Panc1 (cell line): Measurements from ENCODE around the gene KLK15. TPM values are rescaled to one million over a fixed set of nuclear protein-coding genes. Genes with fewer than 3 reads are reported as not detected.

Source experiments
- ATAC-seq: fragments of 200-7000 bp; cut with Tn5 transposase; 2 replicates; pipeline ENCODE4 v1.9.1; 2020; ENCODE audit warnings: mild to moderate bottlenecking, moderate library complexity
- BruUV-seq: library from RNA; stranded (reverse); fragments of 400-500 nt; replicated peaks from 2 replicates; lab custom pipeline; 2021; lab: Mats Ljungman, UMichigan
- CTCF ChIA-PET: fragments of 300-600 bp; sonication (Branson Sonifier 250); formaldehyde crosslinking; loops from one replicate; lab custom pipeline; 2022; ENCODE audit warnings: antibody characterized with exemption; lab: Charles Lee
- POLR2A ChIA-PET: fragments of 300-600 bp; sonication (Branson Sonifier 250); formaldehyde crosslinking; loops from one replicate; lab custom pipeline; 2022; ENCODE audit warnings: antibody characterized with exemption; lab: Charles Lee
- DNase-seq: peaks from one replicate; pipeline ENCODE4 v3.0.0-alpha.2; 2010; ENCODE audit warnings: low read depth, low spot score
- H3K27ac ChIP-seq: 2 replicates; pipeline ENCODE4 v1.5.1; 2011; ENCODE audit warnings: mild to moderate bottlenecking, low read length, inconsistent platforms
- H3K27me3 ChIP-seq: fragments of 200-500 bp; sonication (Bioruptor generic); 2 replicates; pipeline ENCODE4 v1.6.0; 2014; ENCODE audit warnings: low read length, inconsistent platforms; ENCODE audit not compliant: control insufficient read depth, insufficient read depth
- H3K36me3 ChIP-seq: fragments of 200-500 bp; sonication (Bioruptor generic); 2 replicates; pipeline ENCODE4 v1.5.1; 2014; ENCODE audit warnings: inconsistent platforms, mild to moderate bottlenecking, low read length, moderate library complexity; ENCODE audit not compliant: control insufficient read depth, insufficient read depth
- H3K4me1 ChIP-seq: 2 replicates; pipeline ENCODE4 v1.5.1; 2011; ENCODE audit warnings: inconsistent platforms, mild to moderate bottlenecking, low read length, moderate library complexity; ENCODE audit not compliant: control insufficient read depth, insufficient read depth
- H3K4me3 ChIP-seq, 2 experiments: 2 replicates each; pipeline ENCODE4 v1.5.1; 2011 to 2012; ENCODE audit warnings: low read depth in 2 of 2, low read length in 2 of 2, mild to moderate bottlenecking in 2 of 2, inconsistent platforms in 1 of 2, moderate library complexity in 1 of 2
- H3K9me3 ChIP-seq: fragments of 200-500 bp; sonication (Bioruptor generic); 2 replicates; pipeline ENCODE4 v1.5.1; 2014; ENCODE audit warnings: low read depth, mild to moderate bottlenecking, inconsistent platforms, low read length, moderate library complexity; ENCODE audit not compliant: control insufficient read depth, insufficient read depth
- POLR2AphosphoS5 ChIP-seq: IDR thresholded peaks from 2 replicates; pipeline ENCODE4 v1.6.1; 2012; ENCODE audit warnings: mild to moderate bottlenecking, low read depth, low read length, moderate library complexity
- SIN3A ChIP-seq: IDR thresholded peaks from 2 replicates; pipeline ENCODE4 v1.6.1; 2012; ENCODE audit warnings: low read depth, mild to moderate bottlenecking, low read length, moderate library complexity, borderline replicate concordance; ENCODE audit not compliant: insufficient read depth
- TCF7L2 ChIP-seq: IDR thresholded peaks from 2 replicates; pipeline ENCODE4 v1.6.1; 2011; ENCODE audit warnings: mild to moderate bottlenecking, low read depth, low read length, inconsistent platforms
- in situ Hi-C: cut with HindIII; loops from 2 replicates; pipeline ENCODE4 v1.10.0; 2016; ENCODE audit warnings: low sequenced_read_pairs, low pct_unique_long_range_greater_than_20kb
- intact Hi-C: fragments of 100-400 bp; cut with micrococcal nuclease; formaldehyde crosslinking; loops from one replicate; pipeline ENCODE4 v1.10.0; 2022; ENCODE audit not compliant: unreplicated experiment
- total RNA-seq: library from RNA; stranded (reverse); gene quantifications from one replicate; pipeline ENCODE4 v1.2.1, GENCODE V29; 2021; ENCODE audit not compliant: unreplicated experiment
- TF ChIP-seq, protein P1 (sequence below): fragments of 450-650 bp; IDR thresholded peaks from 2 replicates; pipeline ENCODE4 v1.5.1; 2017; ENCODE audit warnings: mild to moderate bottlenecking
- TF ChIP-seq, protein P2 (sequence below), 2 experiments: IDR thresholded peaks; 2 replicates each; pipeline ENCODE4 v1.6.1; 2011 to 2012; ENCODE audit warnings: low read depth in 2 of 2, control low read depth in 1 of 2, low read length in 1 of 2, mild to moderate bottlenecking in 1 of 2, moderate library complexity in 1 of 2; ENCODE audit not compliant: insufficient read depth in 1 of 2

The KLK15 gene
- total RNA-seq, 1 experiment from 2014 or later, result not detected

DNA sequence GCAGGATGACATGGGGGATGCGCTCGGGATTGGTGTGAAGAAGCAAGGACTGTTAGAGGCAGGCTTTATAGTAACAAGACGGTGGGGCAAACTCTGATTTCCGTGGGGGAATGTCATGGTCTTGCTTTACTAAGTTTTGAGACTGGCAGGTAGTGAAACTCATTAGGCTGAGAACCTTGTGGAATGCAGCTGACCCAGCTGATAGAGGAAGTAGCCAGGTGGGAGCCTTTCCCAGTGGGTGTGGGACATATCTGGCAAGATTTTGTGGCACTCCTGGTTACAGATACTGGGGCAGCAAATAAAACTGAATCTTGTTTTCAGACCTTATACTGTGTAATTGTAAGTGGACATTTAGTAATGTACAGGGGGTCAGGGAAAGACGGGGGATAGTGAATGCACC lies 46.9 kb upstream of the KLK15 start:
- DNase-seq (no peak), ATAC-seq (no peak)
- Histone ChIP-seq H3K36me3 (no peaks in the 10 kb centered on the region), H3K4me1 (no peaks in the 10 kb centered on the region), H3K27me3 (peaks cover 7% of the 10 kb centered on the region; the same call in 1 of the 2 replicates), H3K4me3 (no peak overlapping the region), H3K27ac (no peak overlapping the region), H3K9me3 (no peaks in the 10 kb centered on the region)
- no TSS peak for BruUV-seq
- TF ChIP-seq SIN3A (no peak), TCF7L2 (no peak), POLR2AphosphoS5 (no peak)
- TF ChIP-seq, protein P1, sequence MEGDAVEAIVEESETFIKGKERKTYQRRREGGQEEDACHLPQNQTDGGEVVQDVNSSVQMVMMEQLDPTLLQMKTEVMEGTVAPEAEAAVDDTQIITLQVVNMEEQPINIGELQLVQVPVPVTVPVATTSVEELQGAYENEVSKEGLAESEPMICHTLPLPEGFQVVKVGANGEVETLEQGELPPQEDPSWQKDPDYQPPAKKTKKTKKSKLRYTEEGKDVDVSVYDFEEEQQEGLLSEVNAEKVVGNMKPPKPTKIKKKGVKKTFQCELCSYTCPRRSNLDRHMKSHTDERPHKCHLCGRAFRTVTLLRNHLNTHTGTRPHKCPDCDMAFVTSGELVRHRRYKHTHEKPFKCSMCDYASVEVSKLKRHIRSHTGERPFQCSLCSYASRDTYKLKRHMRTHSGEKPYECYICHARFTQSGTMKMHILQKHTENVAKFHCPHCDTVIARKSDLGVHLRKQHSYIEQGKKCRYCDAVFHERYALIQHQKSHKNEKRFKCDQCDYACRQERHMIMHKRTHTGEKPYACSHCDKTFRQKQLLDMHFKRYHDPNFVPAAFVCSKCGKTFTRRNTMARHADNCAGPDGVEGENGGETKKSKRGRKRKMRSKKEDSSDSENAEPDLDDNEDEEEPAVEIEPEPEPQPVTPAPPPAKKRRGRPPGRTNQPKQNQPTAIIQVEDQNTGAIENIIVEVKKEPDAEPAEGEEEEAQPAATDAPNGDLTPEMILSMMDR, result no peak
- TF ChIP-seq, protein P2, sequence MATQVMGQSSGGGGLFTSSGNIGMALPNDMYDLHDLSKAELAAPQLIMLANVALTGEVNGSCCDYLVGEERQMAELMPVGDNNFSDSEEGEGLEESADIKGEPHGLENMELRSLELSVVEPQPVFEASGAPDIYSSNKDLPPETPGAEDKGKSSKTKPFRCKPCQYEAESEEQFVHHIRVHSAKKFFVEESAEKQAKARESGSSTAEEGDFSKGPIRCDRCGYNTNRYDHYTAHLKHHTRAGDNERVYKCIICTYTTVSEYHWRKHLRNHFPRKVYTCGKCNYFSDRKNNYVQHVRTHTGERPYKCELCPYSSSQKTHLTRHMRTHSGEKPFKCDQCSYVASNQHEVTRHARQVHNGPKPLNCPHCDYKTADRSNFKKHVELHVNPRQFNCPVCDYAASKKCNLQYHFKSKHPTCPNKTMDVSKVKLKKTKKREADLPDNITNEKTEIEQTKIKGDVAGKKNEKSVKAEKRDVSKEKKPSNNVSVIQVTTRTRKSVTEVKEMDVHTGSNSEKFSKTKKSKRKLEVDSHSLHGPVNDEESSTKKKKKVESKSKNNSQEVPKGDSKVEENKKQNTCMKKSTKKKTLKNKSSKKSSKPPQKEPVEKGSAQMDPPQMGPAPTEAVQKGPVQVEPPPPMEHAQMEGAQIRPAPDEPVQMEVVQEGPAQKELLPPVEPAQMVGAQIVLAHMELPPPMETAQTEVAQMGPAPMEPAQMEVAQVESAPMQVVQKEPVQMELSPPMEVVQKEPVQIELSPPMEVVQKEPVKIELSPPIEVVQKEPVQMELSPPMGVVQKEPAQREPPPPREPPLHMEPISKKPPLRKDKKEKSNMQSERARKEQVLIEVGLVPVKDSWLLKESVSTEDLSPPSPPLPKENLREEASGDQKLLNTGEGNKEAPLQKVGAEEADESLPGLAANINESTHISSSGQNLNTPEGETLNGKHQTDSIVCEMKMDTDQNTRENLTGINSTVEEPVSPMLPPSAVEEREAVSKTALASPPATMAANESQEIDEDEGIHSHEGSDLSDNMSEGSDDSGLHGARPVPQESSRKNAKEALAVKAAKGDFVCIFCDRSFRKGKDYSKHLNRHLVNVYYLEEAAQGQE (IDR thresholded peaks at IDR 0.05; ENCODE audit: insufficient read depth in 1 of 2, low read depth in 2 of 2, low read length in 1 of 2), result no peak
- ChIA-PET POLR2A (no interaction called here), CTCF (no interaction called here)
- in situ Hi-C loops, result no loop called here
- intact Hi-C loops, result no loop called here

DNA sequence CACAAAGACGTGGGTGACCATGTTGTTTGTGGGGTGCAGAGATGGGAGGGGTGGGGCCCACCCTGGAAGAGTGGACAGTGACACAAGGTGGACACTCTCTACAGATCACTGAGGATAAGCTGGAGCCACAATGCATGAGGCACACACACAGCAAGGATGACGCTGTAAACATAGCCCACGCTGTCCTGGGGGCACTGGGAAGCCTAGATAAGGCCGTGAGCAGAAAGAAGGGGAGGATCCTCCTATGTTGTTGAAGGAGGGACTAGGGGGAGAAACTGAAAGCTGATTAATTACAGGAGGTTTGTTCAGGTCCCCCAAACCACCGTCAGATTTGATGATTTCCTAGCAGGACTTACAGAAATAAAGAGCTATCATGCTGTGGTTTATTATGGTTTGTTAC lies 45.5 kb upstream of the KLK15 start:
- H3K4me3 ChIP-seq, result no peak overlapping the region
- DNase-seq (no peak), ATAC-seq (no peak)
- H3K36me3 ChIP-seq, result no peaks in the 10 kb centered on the region
- intact Hi-C loops, result no loop called here
- no peaks in the 10 kb centered on the region for H3K4me1 ChIP-seq
- ChIA-PET POLR2A (no interaction called here), CTCF (no interaction called here)
- no TSS peak for BruUV-seq
- in situ Hi-C loops, result no loop called here
- peaks cover 10% of the 10 kb centered on the region; the same call in 1 of the 2 replicates for H3K27me3 ChIP-seq
- TF ChIP-seq, protein P1, result no peak
- TF ChIP-seq TCF7L2 (no peak), SIN3A (no peak)
- TF ChIP-seq, protein P2 (IDR thresholded peaks at IDR 0.05; ENCODE audit: insufficient read depth in 1 of 2, low read depth in 2 of 2, low read length in 1 of 2), result no peak
- no peak overlapping the region for H3K27ac ChIP-seq
- H3K9me3 ChIP-seq, result no peaks in the 10 kb centered on the region
